Astrocyte (in vitro differentiated cells and primary cell): ENCODE measurements around the gene CTH.

Experiments
- EZH2 ChIP-seq: IDR thresholded peaks from 2 replicates; pipeline ENCODE4 v1.6.1; 2012; ENCODE audit warnings: mild to moderate bottlenecking, low read length, inconsistent platforms; ENCODE audit not compliant: insufficient read depth
- TF ChIP-seq, protein P1 (sequence below): IDR thresholded peaks from 2 replicates; pipeline ENCODE4 v1.5.1; 2011; ENCODE audit warnings: low read depth, mild to moderate bottlenecking, inconsistent platforms, low read length, moderate library complexity; ENCODE audit not compliant: insufficient read depth

DNA sequence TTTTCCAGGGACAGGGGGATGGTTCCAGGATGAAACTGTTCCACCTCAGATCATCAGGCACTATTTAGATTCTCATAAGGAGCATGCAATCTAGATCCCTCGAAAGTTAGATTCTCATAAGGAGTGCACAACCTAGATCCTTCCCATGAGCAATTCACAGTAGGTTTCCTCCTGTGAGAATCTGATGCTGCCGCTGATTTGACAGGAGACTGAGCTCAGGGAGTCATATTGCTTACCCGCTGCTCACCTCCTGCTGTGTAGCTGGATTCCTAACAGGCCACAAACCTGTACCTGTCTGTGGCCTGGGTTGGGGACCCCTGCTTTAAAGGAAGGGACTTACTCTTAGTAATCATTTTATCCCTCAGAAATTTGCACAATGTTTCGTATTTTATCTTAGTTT is 9.3 kb downstream of the CTH start:
- TF ChIP-seq, protein P1, sequence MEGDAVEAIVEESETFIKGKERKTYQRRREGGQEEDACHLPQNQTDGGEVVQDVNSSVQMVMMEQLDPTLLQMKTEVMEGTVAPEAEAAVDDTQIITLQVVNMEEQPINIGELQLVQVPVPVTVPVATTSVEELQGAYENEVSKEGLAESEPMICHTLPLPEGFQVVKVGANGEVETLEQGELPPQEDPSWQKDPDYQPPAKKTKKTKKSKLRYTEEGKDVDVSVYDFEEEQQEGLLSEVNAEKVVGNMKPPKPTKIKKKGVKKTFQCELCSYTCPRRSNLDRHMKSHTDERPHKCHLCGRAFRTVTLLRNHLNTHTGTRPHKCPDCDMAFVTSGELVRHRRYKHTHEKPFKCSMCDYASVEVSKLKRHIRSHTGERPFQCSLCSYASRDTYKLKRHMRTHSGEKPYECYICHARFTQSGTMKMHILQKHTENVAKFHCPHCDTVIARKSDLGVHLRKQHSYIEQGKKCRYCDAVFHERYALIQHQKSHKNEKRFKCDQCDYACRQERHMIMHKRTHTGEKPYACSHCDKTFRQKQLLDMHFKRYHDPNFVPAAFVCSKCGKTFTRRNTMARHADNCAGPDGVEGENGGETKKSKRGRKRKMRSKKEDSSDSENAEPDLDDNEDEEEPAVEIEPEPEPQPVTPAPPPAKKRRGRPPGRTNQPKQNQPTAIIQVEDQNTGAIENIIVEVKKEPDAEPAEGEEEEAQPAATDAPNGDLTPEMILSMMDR: no peak
- no peak for TF ChIP-seq EZH2
